SK-MEL-5 (cell line): ENCODE data around the gene GNAL. TPM values are rescaled to one million over a fixed set of nuclear protein-coding genes. Genes with fewer than 3 reads are reported as not detected.

Source experiments
- DNase-seq: peaks from one replicate; pipeline ENCODE4 v3.0.0-alpha.2; 2016; ENCODE audit warnings: low read depth, low spot score
- in situ Hi-C: cut with HindIII; loops from 2 replicates; pipeline ENCODE4 v1.10.0; 2016; ENCODE audit warnings: low sequenced_read_pairs, high pct_unique_total_duplicates, low pct_unique_long_range_greater_than_20kb
- total RNA-seq: library from RNA; depleted of rRNA; stranded (reverse); fragments of >200 nt; shearing (Covaris generic); gene quantifications from 2 replicates; pipeline ENCODE4 v1.2.3, GENCODE V29; 2014

The GNAL gene
- total RNA-seq, 1 experiment from 2014 or later: 18.8 TPM

GRCh38 chr18:11747731-11748130 lies 58.7 kb downstream of the GNAL start:
- no peak for DNase-seq
- in situ Hi-C loops: no loop called here

DNA sequence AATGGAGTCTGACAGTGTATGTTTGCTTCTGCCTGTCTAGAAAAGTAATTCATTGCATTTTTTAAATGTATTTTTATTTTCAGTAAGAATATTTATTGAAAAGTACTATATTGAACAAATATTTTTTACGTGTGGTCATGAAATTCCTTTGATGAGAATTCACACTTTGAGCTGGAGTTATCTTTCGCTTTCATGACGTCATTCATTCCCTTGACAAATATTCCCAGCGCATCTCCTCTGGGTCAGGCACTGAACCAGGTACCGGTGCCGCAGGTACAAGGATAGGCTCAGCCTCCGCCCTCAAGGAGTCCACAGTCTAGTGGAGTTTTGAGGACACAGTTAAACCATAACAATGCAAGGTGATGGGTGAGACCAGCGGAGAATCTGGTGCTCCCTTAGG lies 60.2 kb downstream of the GNAL start:
- in situ Hi-C loops: no loop called here

DNA sequence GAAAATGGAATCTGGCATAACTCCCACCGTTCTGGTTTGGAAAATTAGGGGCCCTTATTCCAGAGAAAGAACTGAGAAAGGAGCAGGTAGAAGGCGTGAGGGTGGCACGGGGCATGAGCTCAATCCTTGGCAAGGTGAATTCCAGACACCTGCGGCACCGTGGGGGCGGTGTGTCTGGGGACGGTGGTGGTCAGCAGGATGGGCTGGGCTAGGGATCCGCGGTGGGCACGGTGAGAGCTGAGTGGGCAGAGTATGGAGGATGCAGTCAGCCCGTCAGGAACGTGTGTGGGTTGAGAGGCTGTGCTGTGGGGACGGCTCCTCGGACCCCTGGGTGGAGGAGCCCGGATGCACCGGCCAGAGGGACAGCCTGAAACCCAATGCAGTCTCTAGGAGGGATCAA lies 61.1 kb downstream of the GNAL start:
- in situ Hi-C loops: no loop called here
- DNase-seq: no peak

More for the DNA sequence above, 60.2 kb downstream of the GNAL start:
- DNase-seq: no peak

- DNase-seq: no peak
- in situ Hi-C loops: no loop called here
Measured at GRCh38 chr18:11750581-11751310, 61.7 kb downstream of the GNAL start.

- in situ Hi-C loops: no loop called here
- no peak for DNase-seq
Measured at GRCh38 chr18:11751341-11752115, 62.5 kb downstream of the GNAL start.

GRCh38 chr18:11752116-11752911 lies 63.2 kb downstream of the GNAL start:
- DNase-seq: peak; percentile 62

DNA sequence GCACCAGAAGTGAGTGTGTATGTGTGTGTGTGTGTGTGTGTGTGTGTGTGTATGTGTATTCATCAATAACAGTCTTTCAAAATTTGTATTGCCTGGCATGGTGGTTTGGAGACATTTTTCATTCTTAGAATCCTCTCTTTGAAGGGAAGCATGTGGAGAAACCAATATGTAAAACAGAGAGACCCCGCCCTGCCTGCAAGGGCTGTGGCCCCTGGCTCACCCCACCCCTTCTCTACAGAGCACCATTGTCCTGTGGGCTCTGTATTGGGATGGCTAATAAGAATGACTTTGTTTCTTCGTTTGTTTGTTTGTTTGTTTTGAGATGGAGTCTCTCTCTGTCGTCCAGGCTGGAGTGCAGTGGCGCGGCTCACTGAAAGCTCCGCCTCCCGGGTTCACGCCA lies 65.9 kb downstream of the GNAL start:
- DNase-seq: no peak
- in situ Hi-C loops: no loop called here

More at GRCh38 chr18:11752116-11752911, 63.2 kb downstream of the GNAL start:
- in situ Hi-C loops: no loop called here

GRCh38 chr18:11757084-11757590 lies 68.1 kb downstream of the GNAL start:
- in situ Hi-C loops: no loop called here
- DNase-seq: no peak

DNA sequence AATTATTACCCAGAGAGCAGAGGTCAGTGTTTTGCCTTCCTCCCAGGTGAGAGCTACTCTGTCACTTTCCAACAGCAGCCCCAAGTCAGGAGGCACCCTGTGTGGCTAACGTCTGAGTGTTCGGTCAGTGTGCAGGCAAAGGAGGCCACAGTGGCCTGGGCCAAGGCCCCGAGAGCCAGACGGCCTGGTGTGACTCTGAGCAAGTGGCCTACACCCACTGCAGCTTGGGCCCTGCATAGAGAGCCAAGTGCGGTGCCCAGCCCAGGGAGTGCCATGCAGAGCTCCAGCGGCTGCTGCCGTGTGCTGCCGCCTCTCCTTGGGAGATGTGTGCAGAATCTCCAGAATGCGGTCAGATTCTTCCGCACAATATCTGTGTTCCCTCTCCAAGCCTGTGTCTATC lies 70.4 kb downstream of the GNAL start:
- in situ Hi-C loops: no loop called here
- no peak for DNase-seq

GRCh38 chr18:11760498-11761167 lies 71.6 kb downstream of the GNAL start:
- DNase-seq: no peak
- in situ Hi-C loops: no loop called here

DNA sequence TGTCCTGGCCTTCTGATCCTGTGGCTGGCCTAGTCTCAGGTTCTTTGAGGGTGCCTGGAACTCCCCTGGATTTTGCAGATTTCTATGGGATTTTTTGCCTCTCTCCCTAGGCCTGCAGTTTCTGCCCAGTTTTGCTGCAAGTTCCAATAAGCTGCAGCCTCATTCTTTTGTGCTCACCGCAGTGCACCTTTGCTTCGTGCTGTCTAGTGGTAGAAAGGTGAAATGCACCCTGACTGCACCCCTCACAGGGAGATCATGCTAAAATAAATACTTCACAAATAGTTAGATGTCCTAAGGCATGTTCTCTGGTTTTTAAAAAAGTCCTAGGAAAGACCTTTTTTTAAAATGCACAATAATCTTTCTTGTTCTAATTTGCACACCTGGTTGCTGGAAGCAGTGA lies 72.5 kb downstream of the GNAL start:
- no peak for DNase-seq
- in situ Hi-C loops: no loop called here

- in situ Hi-C loops: no loop called here
- DNase-seq: no peak
Measured at GRCh38 chr18:11762429-11762828, 73.4 kb downstream of the GNAL start.

DNA sequence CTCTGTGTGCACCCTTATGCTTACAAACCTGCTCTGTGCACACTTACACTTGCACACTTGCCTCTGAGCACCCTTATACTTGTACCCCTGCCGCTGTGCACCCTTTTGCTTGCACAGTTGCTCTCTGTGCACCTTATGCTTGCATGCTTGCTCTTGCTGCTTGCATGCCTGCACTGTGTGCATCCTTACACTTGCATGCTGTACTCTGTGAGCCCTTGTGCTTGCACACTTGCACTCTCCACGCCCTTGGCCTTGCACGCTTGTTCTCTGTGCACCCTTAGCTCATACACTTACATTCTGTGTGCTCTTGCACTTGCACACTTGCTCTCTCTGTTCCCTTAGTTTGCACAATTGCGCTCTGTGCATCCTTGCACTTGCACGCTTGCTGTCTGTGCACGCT lies 78.3 kb downstream of the GNAL start:
- no peak for DNase-seq
- in situ Hi-C loops: no loop called here

- in situ Hi-C loops: no loop called here
- no peak for DNase-seq
Measured at GRCh38 chr18:11767935-11768334, 78.9 kb downstream of the GNAL start.

- no peak for DNase-seq
- in situ Hi-C loops: no loop called here
Measured at GRCh38 chr18:11775436-11776174, 86.5 kb downstream of the GNAL start.

GRCh38 chr18:11780042-11780441 lies 91.0 kb downstream of the GNAL start:
- DNase-seq: no peak
- in situ Hi-C loops: no loop called here

DNA sequence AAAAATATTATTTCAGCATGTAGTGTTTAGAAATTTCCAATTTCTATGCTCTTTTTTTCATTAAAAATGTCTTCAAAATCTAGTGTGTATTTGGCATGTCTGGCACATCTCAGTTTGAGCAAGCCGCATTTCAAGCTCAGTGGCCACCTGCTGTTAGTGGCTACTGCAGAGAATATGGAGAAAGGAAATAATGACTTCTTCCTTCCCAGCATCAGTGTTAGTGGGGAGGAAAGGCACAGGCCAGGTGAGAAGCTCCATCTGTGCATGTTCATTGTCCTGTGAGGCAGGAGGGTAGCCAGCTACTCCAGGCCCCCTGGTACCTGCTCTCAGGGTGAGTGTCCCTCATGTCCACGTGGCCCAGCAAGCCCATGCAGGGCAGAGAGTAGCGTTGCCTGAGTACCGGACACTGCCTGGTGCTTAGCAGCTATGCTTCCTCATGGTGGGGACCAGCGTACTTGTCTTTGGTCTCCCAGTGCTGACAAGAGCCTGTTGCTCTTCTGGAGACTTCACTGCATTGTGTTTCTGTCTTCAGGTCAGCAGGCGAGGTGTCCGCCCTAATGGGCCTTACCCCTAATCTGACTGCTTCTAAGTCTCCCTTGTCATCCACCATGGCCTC lies 94.8 kb downstream of the GNAL start:
- DNase-seq: no peak
- in situ Hi-C loops: no loop called here
